NCI-H1417 (cell line): ENCODE results near the gene F2RL3.
"Not testable (repeated sequence)": the region's sequence is repeated elsewhere in the genome, so short reads cannot be mapped to it uniquely, and the experiment has no call there.

Experiments
- DNase-seq, 3 experiments: peaks; one replicate each; lab custom pipeline; 2025; lab: John Stamatoyannopoulos, UW

The F2RL3 gene

DNA sequence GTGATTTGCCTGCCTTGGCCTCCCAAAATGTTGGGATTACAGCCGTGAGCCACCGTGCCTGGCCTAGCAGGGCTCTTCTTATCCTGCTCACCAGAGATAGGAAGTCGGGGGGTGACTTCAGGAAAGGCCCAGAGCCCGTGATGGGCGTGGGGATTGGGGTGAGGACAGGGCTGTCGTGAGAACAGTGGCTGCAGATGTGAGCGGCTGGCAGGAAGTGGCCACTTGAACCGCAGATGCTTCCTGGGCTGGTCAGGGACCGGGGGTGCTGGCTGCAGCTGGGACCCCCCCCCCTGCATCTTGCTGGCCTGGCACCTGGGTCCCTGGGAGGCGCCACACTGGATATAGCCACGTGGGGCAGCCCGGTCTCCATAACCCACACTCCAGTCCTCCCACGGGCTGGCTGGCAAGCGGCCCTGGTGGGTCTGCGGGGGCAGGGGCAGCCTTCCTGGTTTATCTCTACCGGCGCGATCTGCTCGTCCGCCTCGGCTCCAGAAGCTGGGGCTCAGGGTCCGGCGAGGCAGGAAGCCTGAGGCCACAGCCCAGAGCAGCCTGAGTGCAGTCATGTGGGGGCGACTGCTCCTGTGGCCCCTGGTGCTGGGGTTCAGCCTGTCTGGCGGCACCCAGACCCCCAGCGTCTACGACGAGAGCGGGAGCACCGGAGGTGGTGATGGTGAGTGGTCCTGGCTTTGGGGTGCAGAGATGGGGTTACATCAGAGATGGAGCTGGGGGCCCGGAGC, at the start of gene F2RL3:
F2RL3 (plus strand) TSS at position 371 of the 737 bp plus-strand sequence; CDS start at position 562, 191 bp downstream.
- no peak for DNase-seq

DNA sequence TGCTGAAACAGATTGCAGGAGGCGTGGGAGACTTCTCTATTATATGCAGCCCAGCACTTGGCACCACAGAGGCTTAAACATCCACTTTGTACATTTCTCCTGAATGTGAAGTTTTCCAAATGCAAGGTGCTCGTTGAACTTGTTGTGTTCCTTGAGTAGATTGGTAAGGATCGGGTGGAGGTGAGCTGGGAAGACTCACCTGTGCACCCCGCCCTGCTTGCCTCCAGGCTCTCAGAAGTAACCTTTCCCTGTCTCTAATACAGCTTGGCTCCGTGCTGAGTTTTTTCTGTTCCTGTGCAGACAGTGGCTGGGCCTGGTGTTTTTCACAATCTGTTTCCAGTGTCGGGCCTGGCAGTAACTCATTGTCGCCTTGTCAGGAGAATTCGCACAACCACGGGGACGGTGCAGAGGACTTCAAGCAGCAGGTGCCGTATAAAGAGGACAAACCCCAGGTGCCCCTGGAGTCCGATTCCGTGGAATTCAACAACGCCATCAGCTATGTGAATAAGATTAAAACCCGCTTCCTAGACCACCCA, 47.3 kb upstream of the F2RL3 start:
- DNase-seq, result no peak

DNA sequence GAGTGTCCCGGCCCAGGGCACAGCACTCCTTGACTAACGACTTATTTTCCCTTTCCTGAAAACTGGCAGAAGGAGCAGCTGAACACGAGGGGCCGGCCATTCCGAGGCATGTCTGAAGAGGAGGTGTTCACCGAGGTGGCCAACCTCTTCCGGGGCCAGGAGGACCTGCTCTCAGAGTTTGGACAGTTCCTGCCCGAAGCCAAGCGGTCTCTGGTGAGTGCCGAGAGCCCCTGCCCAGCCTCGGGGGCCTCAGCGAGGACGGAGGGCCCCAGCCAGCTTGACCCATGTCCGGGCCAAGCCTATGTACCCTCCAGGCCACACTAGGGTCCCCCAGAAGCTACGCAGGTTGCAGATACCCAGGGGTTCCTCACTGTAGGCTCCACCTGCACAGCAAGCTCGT, 41.9 kb upstream of the F2RL3 start:
- no peak for DNase-seq

DNA sequence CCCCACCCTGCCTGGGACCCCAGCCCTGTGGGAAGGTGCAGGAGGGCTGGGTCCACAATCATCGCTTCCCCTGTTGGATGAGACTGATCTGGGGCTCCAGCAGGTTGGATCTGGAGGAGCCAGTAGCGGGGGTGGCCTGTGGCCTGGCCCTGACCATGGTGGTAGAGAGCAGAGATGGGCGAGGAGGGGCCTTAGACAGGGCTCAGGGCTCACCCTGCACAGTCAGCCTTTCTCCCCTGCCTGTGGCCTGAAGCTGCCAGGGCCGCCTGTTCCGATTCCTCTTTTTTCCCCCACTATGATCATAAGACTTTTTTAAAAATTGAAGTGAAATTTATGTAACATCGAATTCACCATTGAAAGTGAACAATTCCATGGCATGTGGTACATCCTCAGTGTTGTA, 41.4 kb upstream of the F2RL3 start:
- DNase-seq, result no peak

DNA sequence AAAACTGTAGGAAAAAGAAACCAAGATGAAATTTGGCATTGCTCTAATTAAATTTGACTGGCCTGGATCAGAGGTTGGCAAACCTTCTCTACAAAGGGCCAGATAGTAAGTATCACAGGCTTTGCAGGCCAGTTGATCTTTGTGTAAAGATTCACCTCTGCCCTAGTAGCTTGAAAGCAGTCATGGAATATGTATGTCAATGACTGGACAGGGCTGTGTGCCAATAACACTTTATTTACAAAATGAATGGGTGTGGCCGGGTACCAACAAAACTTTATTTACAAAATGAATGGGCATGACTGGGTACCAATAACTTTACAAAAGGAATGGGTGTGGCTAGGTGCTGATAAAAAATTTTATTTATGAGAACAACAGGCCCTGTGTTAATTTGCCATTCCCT, 39.6 kb upstream of the F2RL3 start:
- DNase-seq, result no peak

DNA sequence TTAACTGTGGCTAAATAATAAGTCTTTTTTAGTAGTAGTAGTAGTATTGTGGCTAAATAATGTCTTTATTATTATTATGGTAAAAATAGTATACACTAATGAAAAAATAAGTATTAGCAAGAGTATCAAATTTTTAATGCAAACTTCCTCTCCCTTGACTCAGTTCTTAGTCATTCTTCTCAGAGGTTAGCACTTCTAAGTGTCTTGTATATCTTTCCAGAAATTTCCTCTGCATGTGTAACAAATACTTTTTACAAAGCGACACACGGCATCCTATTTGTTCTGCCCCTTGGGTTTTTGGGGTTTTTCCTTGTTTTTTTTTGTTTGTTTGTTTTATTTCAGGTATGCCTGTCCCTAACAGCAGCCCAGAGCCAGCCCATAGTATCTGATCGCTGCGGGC, 38.7 kb upstream of the F2RL3 start:
- no peak for DNase-seq

DNA sequence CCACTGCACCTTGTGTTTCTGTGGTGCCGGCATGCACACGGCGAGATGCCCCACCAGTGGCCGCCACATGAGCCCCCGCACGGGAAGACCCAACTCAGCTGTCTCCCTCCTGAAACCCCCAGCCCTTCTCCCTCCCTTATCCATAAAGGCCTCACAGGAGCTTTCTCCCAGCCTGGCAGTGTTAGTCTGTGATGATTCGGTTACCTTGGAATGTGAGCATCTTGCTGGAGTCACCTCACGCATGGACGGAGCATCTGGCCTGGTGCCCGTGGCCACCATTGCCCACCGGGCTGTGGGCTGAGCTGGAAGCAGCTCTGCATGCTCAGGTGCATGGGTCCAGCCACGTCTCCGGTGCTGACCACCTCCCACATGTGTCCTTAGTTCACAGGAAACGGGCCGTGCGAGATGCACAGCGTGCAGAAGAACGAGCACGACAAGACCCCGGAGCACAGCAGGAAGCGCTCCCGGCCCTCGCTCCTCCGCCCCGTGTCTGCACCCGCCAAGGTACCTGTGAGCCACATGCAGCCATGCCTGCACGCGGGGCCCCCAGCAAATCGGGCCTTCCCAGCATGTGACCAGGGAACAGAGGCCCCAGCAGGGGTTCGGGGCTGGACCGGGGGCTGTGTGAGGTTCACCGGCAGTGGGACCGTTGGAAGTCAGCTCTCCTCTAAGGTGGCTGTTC, 37.6 kb upstream of the F2RL3 start:
- no peak for DNase-seq

DNA sequence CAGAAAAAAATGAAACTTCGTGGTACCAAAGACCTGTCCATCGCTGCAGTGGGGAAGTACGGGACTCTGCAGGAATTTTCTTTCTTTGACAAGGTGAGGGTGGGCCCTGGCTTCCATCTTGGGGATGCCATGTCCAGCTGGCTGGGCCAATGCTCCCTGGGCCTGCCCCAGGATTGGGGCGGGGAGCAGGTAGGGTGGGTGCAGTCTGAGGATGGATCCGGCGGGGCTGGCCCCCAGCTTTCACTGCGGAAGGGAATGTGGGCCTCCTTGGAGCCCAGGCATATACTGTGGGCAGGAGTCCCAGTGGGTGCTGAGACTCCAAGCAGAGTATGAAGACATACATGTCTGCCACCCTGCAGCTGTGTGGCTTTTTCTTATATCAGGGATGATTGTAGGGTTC, 35.7 kb upstream of the F2RL3 start:
- no peak for DNase-seq

DNA sequence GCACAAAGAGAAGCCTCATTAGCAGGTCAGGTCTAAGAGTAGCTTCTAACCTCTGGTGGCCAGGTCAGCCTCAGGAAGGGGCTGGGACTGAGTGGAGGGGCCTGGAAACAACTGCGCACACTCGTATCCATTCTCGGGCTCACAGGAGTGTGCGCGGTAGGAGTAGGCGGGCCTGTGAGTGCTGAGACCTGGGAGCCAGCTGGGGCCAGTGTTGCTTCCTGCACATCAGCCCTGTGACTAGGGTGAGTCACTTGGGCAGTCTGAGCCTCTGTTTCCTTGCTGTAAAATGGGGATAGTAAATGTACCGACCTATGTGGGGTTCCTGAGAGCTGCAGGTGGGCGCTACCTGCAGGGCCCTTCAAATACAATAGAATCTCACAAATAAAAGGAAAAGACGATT, 32.7 kb upstream of the F2RL3 start:
- no peak for DNase-seq

DNA sequence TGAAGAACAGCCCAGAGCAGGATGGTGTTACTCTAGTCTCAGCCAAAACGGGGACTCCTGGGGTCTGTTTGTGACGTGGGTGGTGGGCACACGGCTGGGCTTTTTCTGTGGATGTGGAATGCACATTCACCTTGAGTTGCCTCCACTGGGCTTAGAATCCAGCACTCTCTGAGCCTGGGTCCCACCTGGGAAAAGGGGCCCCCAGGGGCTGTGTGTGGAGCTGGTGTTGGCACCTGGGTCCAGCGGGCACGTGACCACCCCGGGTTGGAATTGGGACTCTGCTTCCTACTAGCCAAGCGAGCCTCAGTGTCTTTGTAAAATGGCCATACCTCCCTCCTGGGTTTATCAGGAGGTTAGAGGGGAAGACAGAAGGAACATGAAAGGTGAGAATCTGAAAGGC, 29.2 kb upstream of the F2RL3 start:
- DNase-seq, result no peak

DNA sequence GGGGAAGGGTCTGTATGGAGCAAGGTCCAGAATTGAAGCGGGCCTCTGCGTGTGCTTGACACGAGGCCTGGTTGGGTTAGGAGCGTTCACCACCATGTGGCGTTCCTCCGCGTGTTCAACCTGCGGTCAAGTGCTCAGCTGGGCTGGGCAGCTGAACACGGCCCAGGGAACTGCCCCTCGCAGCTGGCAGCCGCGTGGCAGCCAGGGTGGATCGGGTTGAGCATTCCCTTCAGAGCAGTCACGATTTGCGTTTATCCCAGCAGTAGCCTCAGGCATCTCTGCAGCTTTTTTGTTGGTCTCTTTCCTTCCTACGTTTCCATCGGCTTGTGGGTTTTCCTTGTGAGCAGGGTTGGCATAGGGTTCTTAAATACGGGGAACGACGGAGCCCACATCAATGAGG, 28.7 kb upstream of the F2RL3 start:
- DNase-seq, result no peak

DNA sequence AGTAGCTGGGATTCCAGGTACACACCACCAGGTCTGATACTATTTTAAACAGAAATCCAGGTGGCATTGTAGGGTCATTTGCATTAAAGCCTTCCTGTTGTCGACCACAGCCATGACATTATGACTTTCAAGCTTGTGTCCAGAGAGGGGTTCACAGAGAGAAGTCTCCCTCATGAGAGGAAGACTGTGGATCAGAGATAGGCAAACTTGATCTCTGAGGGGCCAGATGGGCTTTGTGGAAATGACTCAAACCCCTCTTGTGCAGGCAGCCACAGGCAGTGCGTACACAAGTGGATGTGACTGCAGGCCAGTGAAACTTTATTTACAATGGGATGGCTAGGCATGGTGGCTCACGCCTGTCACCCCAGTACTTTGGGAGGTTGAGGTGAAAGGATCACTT, 27.8 kb upstream of the F2RL3 start:
- DNase-seq, result no peak

DNA sequence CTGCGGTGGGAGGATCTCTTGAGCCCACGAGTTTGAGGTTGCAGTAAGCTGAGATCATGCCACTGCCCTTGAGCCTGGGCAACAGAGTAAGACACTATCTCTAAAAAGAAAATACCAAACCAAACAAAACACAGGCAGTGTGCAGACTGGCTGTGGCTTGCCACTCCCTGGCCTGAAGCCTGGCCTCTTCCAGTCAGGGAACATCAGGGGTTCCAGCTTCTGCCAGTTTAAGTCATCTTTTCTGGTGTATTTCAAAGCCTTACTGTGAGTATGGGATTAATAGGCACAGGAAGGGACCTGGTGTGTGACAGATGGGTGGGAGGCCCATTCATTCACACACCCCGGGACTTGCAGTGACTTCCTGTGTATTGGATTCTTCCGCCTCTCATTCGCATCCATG, 27.0 kb upstream of the F2RL3 start:
- DNase-seq, result no peak

DNA sequence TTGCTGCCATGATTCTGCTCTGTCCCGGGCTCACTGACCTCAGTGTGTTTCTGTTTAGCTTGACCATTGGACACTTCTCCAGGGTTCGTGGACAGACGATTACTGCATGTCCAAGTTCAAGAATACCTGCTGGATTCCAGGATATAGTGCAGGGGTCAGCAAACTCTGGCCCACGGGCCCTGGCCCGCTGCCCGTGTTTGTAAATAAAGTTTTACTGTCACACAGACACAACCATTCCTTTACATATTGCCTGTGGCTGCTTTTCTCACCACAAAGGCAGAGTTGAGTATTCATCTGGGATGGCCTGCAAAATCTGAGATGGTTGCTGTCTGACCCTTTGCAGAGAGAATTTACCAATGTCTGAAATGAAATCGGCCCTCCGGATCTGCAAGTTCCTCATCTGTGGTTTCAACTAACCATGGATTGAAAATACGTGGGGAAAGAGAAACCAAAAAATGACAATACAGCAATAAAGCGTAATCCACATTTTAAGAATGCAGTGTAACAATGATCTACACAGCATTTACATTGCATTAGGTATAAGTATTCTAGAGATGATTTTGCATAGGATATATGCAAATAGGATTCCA, 25.9 kb upstream of the F2RL3 start:
- DNase-seq, result no peak

DNA sequence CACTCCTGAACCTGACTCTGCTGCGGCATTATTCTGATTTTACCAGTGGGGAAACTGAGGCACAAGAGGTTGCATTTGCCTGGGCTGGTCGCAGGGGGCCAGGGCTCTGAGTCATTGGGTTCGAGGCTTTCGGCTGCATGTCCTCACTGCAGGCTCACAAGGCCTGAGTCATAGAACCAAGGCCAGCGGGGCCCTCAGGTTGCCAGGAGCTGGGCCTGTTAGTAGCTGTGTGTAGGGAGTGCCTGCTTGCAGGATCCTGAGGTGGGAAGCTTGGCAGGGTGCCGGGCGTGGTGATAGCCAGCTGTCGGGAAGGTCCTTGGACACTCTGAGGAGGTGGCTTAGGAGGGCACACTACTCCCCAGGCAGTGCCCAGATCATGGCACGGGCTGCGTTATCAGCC, 21.6 kb upstream of the F2RL3 start:
- no peak for DNase-seq

DNA sequence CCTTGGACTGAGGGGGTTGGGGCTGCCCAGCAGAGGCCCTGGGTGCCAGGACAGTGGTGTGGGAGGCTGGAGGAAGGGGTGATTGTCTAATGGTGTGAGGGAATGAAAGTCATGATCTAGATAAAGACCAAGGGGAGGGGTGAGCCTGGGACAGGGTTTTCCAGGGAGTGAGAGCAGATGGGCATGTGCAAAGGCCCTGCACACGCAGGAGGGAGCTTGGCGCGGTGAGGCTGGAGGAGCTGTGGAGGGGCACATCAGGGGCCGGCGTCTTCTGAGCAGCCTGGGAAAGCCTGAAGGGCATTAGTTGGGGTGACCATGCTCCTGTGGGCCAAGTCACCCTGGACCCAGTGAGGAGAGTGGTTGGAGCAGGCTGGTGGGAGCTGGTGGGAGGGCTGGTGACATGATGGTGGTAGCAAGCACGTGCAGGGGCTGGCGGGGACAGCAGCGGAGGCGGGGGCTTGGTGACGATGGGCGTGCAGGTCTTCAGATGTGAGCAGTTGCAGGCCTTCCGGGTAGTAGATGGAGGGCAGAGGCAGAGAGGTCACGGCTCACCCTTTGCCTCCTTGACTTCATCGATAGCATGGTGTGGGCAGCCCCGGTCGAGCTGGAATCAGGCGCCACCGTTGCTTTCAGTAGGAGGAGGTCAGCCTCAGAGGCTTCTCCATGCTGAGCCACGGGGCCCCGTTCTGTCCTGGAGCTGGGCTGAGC, 20.2 kb upstream of the F2RL3 start:
- DNase-seq, result no peak

DNA sequence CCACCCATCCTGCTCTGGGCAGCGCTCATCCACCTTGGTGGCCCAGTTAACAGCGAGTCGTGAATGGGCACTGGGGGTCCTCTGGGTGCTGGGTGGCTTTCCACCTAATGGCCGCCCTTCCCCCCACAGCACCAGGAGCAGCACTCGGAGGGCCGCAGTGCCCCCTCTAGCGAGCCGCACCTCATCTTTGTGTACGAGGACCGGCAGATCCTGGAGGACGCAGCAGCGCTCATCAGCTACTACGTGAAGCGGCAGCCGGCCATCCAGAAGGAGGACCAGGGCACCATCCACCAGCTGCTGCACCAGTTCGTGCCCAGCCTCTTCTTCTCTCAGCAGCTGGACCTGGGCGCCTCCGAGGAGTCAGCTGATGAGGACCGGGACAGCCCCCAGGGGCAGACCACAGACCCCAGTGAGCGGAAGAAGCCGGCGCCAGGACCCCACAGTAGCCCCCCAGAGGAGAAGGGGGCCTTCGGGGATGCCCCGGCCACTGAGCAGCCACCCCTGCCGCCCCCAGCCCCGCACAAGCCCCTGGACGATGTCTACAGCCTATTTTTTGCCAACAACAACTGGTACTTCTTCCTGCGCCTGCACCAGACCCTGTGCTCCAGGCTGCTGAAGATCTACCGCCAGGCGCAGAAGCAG, 19.3 kb upstream of the F2RL3 start:
- DNase-seq, result no peak

DNA sequence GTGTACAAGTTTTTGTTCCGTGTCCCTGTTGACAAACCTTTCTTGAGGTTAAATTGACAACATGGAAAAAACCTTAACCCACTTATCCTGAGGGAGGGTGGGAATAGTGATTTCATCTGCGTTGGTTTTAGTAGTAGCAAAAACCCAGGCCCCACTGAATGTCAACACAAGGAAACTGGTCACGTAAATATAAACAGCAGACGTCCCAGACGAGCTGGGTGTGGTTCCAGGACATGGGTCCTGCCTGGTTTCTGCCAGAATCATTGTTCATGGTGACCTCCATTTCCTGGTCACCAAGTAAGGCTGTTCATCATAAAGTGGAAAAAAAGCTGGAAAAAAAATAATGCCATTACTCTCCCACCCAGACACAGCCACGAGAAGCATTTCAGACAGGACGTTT, 16.9 kb upstream of the F2RL3 start:
- no peak for DNase-seq

DNA sequence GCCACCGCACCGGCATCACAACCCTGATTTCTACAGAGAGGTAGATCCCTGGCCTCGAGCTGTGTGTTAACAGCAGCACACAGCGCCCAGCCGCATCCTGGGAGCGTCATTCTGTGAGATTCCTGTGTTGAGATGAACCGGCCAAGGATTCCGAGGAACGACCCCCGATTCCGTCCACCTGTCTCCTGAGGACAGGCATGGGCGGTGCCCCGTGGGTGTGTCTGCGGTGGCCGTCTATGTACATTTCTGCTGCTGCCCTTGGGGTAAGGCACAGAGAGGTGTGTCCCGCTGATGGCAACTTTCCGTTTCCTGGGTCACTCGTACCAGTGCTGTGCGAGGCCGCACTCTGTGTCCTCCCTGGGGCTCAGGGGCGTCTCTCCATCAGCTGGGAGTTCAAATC, 16.1 kb upstream of the F2RL3 start:
- DNase-seq, result no peak

DNA sequence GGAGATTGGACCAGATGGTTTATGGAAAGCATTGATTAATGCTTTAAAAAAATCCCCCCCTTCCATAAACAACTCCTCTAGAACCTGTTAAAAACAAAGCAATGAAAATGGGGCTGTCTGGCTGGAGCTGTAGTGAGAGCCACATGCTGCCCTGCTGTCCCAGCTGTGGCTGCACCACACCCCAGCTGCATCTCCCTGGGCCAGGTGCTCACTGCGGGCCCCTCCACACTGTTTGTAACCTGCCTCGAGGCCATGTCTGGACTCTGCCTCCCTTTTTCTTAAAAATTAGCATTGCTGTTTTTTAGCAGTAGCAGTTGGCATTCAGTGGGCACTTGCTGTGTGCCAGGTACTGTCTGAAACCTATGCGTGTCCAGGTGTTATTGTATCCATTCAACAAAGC, 15.2 kb upstream of the F2RL3 start:
- DNase-seq, result no peak

DNA sequence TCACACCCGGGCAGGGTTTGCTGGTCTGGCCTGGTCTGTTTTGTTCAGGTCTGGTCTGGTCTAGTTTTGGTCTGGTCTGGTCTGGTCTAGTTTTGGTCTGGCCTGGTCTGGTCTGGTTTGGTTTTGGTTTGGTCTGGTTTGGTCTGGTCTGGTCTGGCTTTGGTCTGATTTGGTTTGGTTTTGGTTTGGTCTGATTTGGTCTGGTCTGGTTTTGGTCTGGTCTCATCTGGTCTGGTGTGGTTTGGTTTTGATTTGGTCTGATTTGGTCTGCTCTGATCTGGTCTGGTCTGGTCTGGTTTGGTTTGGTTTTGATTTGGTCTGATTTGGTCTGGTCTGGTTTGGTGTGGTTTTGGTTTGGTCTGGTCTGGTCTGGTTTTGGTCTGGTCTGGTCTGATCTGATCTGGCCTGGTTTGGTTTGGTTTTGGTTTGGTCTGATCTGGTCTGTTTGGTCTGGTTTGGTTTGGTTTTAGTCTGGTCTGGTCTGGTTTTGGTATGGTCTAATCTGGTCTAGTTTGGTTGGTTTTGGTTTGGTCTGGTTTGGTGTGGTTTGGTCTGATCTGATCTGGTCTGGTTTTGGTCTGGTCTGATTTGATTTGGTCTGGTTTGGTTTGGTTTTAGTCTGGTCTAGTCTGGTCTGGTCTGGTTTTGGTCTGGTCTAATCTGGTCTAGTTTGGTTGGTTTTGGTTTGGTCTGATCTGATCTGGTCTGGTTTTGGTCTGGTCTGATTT, 14.4 kb upstream of the F2RL3 start:
- no peak for DNase-seq

DNA sequence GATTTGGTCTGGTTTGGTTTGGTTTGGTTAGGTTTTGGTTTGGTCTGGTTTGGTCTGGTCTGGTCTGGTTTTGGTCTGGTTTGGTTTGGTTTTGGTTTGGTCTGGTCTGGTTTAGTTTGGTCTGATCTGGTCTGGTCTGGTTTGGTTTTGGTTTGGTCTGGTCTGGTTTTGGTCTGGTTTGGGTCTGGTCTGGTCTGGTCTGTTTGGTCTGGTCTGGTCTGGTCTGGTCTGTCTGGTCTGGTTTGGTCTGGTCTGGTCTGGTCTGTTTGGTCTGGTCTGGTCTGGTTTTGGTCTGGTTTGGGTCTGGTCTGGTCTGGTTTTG, 13.9 kb upstream of the F2RL3 start:
- not testable (repeated sequence) for DNase-seq
